A549 (cell line): Measurements from ENCODE around the gene ZSWIM5. TPM values are rescaled to one million over a fixed set of nuclear protein-coding genes. Genes with fewer than 3 reads are reported as not detected.

Source experiments
- ATAC-seq, 2 experiments: fragments of 200-7000 bp in 1 of 2; fragments of >200 bp in 1 of 2; cut with Nextera tagmentation in 1 of 2; cut with Tn5 transposase in 1 of 2; 3 replicates each; pipeline versions ENCODE4 v1.8.0 to v1.9.1; 2018 to 2020; ENCODE audit warnings: mild to moderate bottlenecking in 1 of 2, moderate library complexity in 1 of 2
- CTCF ChIA-PET: fragments of 300-600 bp; sonication (Branson Sonifier 250); formaldehyde crosslinking; extraction: SDS; loops from one replicate; lab custom pipeline; 2021; ENCODE audit warnings: antibody characterized with exemption, inconsistent platforms; lab: Yijun Ruan, JAX
- POLR2A ChIA-PET: fragments of 350-600 bp; formaldehyde crosslinking; extraction: SDS; loops from one replicate; lab custom pipeline; 2021; ENCODE audit warnings: antibody characterized with exemption, inconsistent platforms; lab: Yijun Ruan, JAX
- DNase-seq, 2 experiments: peaks; one replicate each; pipeline versions ENCODE4 v3.0.0 to v3.0.0-alpha.2; 2011 to 2016; ENCODE audit warnings: low read depth in 1 of 2, low spot score in 1 of 2
- FAIRE-seq: peaks from 2 replicates; lab custom pipeline; 2011; peaks lifted over from hg19 to GRCh38; lab: Jason Lieb, UNC
- H3K27ac ChIP-seq, 2 experiments: fragments of >200 bp; sonication (Bioruptor Twin); formaldehyde crosslinking; 3 replicates each; pipeline ENCODE4 v1.5.1; 2016 to 2017
- H3K4me1 ChIP-seq: fragments of >200 bp; sonication (Bioruptor Twin); formaldehyde crosslinking; 3 replicates; pipeline ENCODE4 v1.6.1; 2016
- H3K4me2 ChIP-seq: fragments of >200 bp; sonication (Bioruptor Twin); formaldehyde crosslinking; 3 replicates; pipeline ENCODE4 v1.6.1; 2016
- H3K4me3 ChIP-seq: fragments of >200 bp; sonication (Bioruptor Twin); formaldehyde crosslinking; 3 replicates; pipeline ENCODE4 v1.5.1; 2016
- H3K9me3 ChIP-seq: fragments of >200 bp; sonication (Bioruptor Twin); formaldehyde crosslinking; 3 replicates; pipeline ENCODE4 v1.6.1; 2016
- CBX2 ChIP-seq: fragments of 200-600 bp; sonication (generic); IDR thresholded peaks from 2 replicates; pipeline ENCODE4 v1.6.1; 2016; ENCODE audit warnings: low read depth, mild to moderate bottlenecking, borderline replicate concordance
- CBX8 ChIP-seq: fragments of 200-600 bp; sonication (generic); IDR thresholded peaks from 2 replicates; pipeline ENCODE4 v1.6.1; 2016
- CHD2 ChIP-seq: fragments of 150-350 bp; IDR thresholded peaks from 2 replicates; pipeline ENCODE4 v1.6.1; 2014; ENCODE audit warnings: low read length; ENCODE audit not compliant: partially characterized antibody
- CHD4 ChIP-seq: fragments of 200-600 bp; sonication (generic); IDR thresholded peaks from 2 replicates; pipeline ENCODE4 v1.6.1; 2016; ENCODE audit warnings: antibody characterized with exemption, mild to moderate bottlenecking, borderline replicate concordance
- E2F6 ChIP-seq: IDR thresholded peaks from 2 replicates; pipeline ENCODE4 v1.6.1; 2012; ENCODE audit warnings: low read depth, borderline replicate concordance
- ELK1 ChIP-seq: fragments of 150-350 bp; IDR thresholded peaks from 2 replicates; pipeline ENCODE4 v1.6.1; 2014; ENCODE audit warnings: low read depth, mild to moderate bottlenecking, low read length
- EP300 ChIP-seq, 2 experiments: fragments of >200 bp; sonication (Bioruptor Twin); formaldehyde crosslinking; IDR thresholded peaks; 2 replicates in 1 of 2; 3 replicates in 1 of 2; pipeline ENCODE4 v1.6.1; 2016 to 2017
- FOSB ChIP-seq: fragments of 250-450 bp; sonication (Bioruptor Pico); IDR thresholded peaks from 2 replicates; pipeline ENCODE4 v1.5.0; 2020; ENCODE audit warnings: mild to moderate bottlenecking, moderate library complexity
- HMGXB4 ChIP-seq: fragments of 250-450 bp; sonication (Bioruptor Pico); IDR thresholded peaks from 2 replicates; pipeline ENCODE4 v1.5.0; 2021; ENCODE audit warnings: mild to moderate bottlenecking, moderate library complexity, borderline replicate concordance
- JUN ChIP-seq, 2 experiments: fragments of >200 bp; sonication (Bioruptor Twin); formaldehyde crosslinking; IDR thresholded peaks; 2 replicates in 1 of 2; 3 replicates in 1 of 2; pipeline ENCODE4 v1.6.1; 2016 to 2017
- JUNB ChIP-seq: fragments of >200 bp; sonication (Bioruptor Twin); formaldehyde crosslinking; IDR thresholded peaks from 2 replicates; pipeline ENCODE4 v1.6.1; 2016
- MYC ChIP-seq: IDR thresholded peaks from 2 replicates; pipeline ENCODE4 v1.6.1; 2012; ENCODE audit warnings: mild to moderate bottlenecking, inconsistent platforms, low read length, improper control_type of control experiment, borderline replicate concordance
- PBX3 ChIP-seq: IDR thresholded peaks from 2 replicates; pipeline ENCODE4 v1.6.1; 2012
- POLR2AphosphoS2 ChIP-seq: conservative IDR thresholded peaks from 2 replicates; pipeline ENCODE4 v1.6.1; 2012; ENCODE audit warnings: low read length, improper control_type of control experiment, inconsistent platforms
- RAD21 ChIP-seq, 2 experiments: fragments of >200 bp in 1 of 2; sonication (Bioruptor Twin) in 1 of 2; formaldehyde crosslinking in 1 of 2; IDR thresholded peaks in 1 of 2; conservative IDR thresholded peaks in 1 of 2; 2 replicates in 1 of 2; 3 replicates in 1 of 2; pipeline ENCODE4 v1.6.1; 2012 to 2018; ENCODE audit warnings: inconsistent platforms in 1 of 2
- RCOR1 ChIP-seq: fragments of 150-350 bp; IDR thresholded peaks from 2 replicates; pipeline ENCODE4 v1.6.1; 2014; ENCODE audit warnings: antibody characterized with exemption, low read length, low read depth
- REST ChIP-seq: fragments of 200-600 bp; sonication (generic); IDR thresholded peaks from 2 replicates; pipeline ENCODE4 v1.6.1; 2016; ENCODE audit warnings: antibody characterized with exemption, mild to moderate bottlenecking, moderate library complexity
- RFX5 ChIP-seq: fragments of 450-650 bp; IDR thresholded peaks from 2 replicates; pipeline ENCODE4 v1.7.1; 2014; ENCODE audit warnings: antibody characterized with exemption, mild to moderate bottlenecking, moderate library complexity
- SREBF2 ChIP-seq: fragments of 450-650 bp; IDR thresholded peaks from 2 replicates; pipeline ENCODE4 v1.6.1; 2014; ENCODE audit warnings: mild to moderate bottlenecking, moderate library complexity
- ZSCAN20 ChIP-seq: fragments of 250-450 bp; sonication (Bioruptor Pico); IDR thresholded peaks from 2 replicates; pipeline ENCODE4 v1.8.0; 2022; ENCODE audit warnings: mild to moderate bottlenecking, moderate library complexity
- WGBS: methylation state at CpG from one replicate; pipeline ENCODE4 v1.1.6; 2017; ENCODE audit errors: missing lambda C conversion rate; 5-methylcytosine and 5-hydroxymethylcytosine counted together
- polyA plus RNA-seq, 4 experiments: library from polyadenylated mRNA; depleted of rRNA in 3 of 4; stranded (reverse); fragments of >200 nt; fragmentation: RNase III in 1 of 4; extraction: RNeasy Plus Mini Kit Qiagen cat#74134 plus additional on column Dnase treatment in 1 of 4; gene quantifications; 2 replicates in 3 of 4; 3 replicates in 1 of 4; pipeline ENCODE4 v1.2.3, GENCODE V29; 2011 to 2017

The ZSWIM5 gene
- polyA plus RNA-seq, 2 of the 4 experiments (the other 2 are of a cell fraction) = 0.52 to 1.3 TPM

GRCh38 chr1:44994309-44994898 lies 212.0 kb downstream of the ZSWIM5 start:
- no peak for DNase-seq
- no peak for ATAC-seq
- no peaks in the 10 kb centered on the region for H3K4me1 ChIP-seq
- H3K4me3 ChIP-seq = no peak overlapping the region
- POLR2A ChIA-PET = no interaction called here
- no peak for TF ChIP-seq ZSCAN20
- TF ChIP-seq E2F6 = no peak
- CTCF ChIA-PET = no interaction called here
- no peaks in the 10 kb centered on the region for H3K9me3 ChIP-seq
- H3K4me2 ChIP-seq = no peak overlapping the region
- H3K27ac ChIP-seq = no peak overlapping the region
- 83% methylated on average over 7 of the region's 7 CpGs for WGBS
- FAIRE-seq = no peak

- CTCF ChIA-PET = interaction anchor here (0.6 to 1.8 kb wide), 6 partner anchors 26 to 195 kb away, joined by 3 to 5 read pairs (median 4); no protein-coding TSS in a partner anchor
- no peak overlapping the region for H3K27ac ChIP-seq
- TF ChIP-seq POLR2AphosphoS2 (no peak), JUN (IDR thresholded peaks at IDR 0.05) (no peak), HMGXB4 (CRISPR knock-in tag) (no peak), MYC (no peak), JUNB (no peak), CHD2 (no peak), CHD4 (no peak), PBX3 (no peak), ZSCAN20 (no peak), EP300 (IDR thresholded peaks at IDR 0.05) (no peak), RCOR1 (no peak), CBX8 (no peak), REST (no peak), FOSB (no peak), RFX5 (no peak), SREBF2 (no peak), RAD21 (conservative IDR thresholded peaks at IDR 0.05 in 1 of 2, IDR thresholded peaks at IDR 0.05 in 1 of 2) (no peak), CBX2 (no peak), ELK1 (no peak)
- no peak overlapping the region for H3K4me3 ChIP-seq
- 96% methylated on average over 24 of the region's 24 CpGs for WGBS
- FAIRE-seq (no peak), DNase-seq (no peak), ATAC-seq (no peak)
- H3K4me1 ChIP-seq = peaks cover 8% of the 10 kb centered on the region; the same call in 2 of the 3 replicates
- no peak overlapping the region for H3K4me2 ChIP-seq
- no peaks in the 10 kb centered on the region for H3K9me3 ChIP-seq
- POLR2A ChIA-PET = no interaction called here
These were observed 217.8 kb downstream of the ZSWIM5 start for GRCh38 chr1:44988531-44989156.
